Activated CD4-positive, alpha-beta T cell treated with anti-CD3 and anti-CD28 coated beads for 24 hours (primary cell): ENCODE results near the gene TMPRSS6.

Experiments
- DNase-seq, 2 donors: peaks; one replicate each; pipeline ENCODE4 v3.0.0-alpha.2; 2020; ENCODE audit warnings: low read depth in 2 of 2

Gene TMPRSS6

DNA sequence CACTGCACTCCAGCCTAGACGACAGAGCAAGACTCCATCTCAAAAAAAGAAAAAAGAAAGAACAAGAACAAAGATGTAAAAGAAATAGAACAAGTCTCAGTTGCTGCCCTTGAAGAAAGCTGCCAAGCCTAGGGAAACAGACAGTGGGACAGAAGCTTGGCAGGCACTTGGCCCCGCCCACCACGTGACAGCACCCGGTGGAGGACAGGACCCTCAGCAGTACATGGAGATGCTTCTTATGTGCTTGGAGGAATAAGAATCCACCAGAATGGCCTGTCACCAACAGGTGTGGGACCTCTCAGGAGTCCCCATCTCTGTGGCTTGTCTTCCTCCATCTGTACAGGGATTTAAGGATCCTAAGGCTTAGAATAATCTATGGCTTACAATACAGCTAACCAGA, 7.6 kb upstream of the TMPRSS6 start:
- no peak for DNase-seq

DNA sequence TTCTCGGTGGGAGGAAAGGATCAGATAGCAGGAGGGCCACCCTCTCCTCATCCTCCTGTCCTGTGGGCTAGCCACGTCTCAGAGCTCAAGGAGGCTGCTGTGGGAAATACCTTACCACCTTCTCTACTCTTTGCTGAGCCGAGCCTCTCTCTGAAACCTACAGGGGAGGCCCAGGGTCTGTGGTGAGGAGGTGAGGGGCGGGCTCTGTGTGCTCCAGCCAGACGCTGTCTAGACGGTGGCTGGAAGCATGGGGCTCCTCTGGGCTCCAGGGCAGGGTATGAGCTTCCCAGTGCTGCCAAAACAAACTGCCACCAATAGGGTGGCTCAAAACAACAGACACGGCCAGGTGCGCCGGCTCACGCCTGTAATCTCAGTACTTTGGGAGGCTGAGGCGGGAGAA, 5.5 kb upstream of the TMPRSS6 start:
- no peak for DNase-seq

DNA sequence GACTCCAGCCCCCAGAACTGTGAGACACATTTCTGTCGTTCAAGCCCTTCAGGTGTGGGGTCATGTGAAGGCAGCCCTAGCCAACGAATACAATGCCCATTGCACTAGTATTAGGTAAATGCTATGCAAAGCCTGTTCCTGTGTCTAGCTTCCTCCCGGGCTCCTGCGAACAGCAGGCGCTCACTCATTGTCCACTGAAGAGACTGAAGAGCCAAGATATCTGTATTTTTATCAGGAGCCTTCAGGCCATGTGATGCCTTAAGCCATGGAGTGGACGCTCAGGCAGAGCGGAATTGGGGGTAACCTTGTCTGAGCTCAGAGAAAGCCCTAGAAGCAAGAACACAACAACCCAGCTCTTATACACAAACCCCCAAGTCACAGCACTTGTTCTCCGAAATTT, 4.2 kb upstream of the TMPRSS6 start:
- no peak for DNase-seq

DNA sequence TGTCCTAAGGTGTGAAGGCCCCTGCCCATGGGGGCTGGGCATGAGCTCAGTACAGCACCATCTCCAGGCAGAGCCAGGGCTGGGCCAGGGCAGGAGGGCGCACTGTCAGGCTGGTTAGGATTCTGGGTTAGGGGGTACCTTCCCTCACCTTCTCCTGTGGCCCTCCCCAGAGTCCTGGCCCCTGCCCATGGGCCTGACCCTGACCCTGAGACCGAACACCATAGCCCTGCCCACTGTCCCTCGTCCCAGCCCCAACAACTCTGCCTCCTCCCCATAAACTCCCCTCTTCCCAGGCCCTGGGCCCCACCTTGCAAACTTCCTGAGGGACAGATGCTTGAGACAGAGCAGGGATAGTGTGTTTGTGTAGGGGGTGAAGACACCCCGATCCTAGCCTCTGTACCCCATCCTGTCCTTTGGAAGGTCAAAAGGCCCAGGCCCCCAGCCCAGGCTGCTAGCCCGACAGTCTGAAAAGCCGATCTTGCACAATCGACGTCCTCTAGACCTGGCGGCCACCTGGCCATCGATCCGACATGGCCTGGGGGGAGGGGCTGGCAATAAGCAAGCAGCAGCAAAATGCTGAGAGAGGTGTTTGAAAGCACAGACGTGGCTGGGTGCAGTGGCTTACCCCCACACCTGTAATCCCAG, 2.7 kb upstream of the TMPRSS6 start:
- DNase-seq: no peak

DNA sequence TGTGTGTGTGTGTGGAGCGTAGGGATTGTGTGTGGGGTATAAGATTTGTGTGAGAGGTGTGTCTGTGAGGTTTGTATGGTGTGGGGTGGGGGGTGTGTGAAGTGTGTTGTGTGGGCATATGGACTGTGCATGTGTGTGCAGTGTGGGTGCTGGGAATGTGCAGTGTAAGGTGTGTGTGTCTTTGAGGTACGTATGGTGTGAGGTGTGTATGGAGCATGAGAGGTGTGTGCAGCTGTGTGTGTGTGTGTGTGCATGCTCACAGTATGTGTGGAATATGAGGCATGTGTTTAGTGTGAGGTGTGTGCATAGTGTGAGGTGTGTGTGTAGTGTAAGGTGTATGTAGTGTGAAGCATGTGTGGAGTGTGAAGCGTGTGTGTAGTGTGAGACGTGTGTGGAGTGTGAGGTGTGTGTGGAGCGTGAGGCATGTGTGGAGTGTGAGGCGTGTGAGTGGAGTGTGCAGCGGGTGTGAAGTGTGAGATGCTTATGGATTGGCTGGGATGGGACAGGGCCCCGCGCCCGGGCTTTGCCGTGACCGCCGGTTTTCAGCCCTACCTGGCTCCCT, 1.7 kb upstream of the TMPRSS6 start:
- DNase-seq: no peak

DNA sequence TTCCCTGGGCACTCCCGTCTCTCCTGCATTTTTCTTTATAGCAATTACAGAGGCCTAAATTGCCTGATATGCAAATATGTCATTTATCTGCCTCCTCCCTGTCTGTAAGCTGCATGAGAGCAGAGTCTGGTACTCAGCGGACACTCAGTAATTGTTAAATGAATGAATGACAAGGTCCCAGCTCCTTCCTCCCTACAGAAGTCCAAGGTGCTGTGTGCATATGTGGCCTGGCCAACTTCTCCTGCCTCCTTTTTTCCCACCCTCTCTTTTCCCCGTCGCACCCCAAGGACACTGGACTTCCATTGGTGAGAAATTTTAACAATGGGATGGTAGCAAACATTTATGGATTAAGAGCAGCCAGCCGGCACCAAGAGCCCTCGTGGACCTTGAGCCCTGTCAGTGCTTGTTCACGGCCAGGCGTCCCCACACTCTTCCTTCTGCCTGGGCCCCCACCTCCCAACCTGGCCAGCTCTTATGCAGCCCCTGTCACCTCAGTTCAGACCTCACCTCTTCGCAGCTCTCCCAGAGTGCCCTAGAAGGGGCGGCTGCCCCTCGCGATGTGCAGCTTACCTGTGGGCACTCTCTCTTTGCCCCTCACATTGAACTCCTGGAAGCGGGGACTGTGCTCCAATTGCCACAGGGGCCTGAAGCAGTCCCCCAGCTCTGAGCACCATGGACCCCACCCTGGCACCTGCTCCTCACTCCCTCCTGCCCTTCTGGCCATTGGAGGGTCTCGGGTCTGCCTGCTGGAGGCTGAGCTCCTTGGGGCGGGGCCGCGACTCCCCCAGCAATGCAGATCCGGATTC, 1.5 kb downstream of the TMPRSS6 start:
- DNase-seq: no peak

DNA sequence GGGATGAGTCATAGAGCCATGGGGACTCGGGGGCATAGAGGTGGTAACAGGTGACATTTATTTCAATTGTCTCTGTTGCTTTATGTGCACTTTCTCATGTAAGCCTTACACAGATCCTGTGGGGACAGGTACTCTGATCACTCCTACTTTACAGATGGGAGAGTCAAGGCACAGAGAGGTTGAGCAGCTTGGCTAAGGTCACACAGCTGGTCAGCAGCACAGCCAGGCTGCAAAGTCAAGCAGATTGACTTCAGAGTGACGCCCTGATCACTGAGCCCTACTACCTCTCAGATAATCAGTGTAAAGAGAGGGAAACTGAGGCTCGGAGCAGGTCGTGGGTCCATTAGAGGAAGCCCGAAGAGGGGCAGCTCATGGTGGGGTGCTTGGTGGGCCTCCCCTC, 3.5 kb downstream of the TMPRSS6 start:
- no peak for DNase-seq

DNA sequence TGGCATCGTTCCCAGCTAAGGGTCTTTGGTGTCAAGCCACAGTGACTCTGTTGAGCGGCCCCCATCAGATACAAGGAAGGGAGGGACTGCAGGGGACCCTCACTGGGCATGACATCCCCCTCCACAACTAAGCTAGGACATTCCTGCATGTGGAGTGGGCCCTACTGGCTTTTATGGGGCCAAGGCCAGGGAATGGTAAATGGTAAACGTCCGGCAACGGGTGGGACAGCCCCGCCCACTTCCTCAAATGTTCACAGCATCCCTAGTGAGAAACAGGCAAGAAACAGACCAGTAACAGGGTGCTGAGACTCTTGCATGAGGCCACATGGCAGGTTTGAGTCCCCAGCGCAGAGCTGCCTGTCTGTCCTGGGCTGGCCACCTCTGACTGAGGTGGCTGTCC, 4.4 kb downstream of the TMPRSS6 start:
- DNase-seq: no peak

DNA sequence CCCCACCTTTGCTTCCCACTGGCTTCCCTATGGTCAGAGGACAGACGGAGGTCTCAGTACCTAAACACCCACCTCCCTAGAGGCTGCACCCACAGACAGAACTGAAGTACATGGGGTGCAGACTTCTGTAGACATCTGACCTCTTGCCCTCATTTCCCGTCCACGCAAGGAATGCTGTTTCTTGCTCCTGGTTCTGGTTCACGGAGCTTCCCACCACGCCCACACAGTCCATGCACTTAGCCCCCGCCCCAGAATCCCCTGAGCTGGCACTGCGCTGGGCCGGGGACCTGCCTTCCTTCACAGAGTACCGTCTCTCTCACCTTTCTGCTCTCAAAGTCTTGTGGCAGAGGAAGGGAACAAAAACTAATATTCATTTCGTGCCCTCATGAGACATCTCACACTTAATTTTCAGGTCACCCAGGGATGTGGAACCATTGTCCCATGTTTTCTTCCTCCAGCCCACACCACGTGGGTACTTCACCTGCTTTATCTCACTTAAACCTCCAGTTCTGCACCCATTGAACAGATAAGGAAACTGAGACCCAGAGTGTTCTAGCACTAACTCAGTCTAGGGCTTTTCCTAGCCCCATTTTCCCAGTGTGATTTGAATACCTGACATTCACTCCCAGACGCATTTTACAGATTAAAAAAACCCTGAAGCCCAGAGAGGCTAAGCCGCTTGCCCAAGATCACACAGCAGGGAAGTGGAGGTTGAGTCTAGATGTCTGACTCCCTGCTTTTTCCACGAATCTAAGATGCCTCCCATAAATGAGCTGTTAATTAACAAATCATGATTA, 5.7 kb downstream of the TMPRSS6 start:
- DNase-seq: no peak

DNA sequence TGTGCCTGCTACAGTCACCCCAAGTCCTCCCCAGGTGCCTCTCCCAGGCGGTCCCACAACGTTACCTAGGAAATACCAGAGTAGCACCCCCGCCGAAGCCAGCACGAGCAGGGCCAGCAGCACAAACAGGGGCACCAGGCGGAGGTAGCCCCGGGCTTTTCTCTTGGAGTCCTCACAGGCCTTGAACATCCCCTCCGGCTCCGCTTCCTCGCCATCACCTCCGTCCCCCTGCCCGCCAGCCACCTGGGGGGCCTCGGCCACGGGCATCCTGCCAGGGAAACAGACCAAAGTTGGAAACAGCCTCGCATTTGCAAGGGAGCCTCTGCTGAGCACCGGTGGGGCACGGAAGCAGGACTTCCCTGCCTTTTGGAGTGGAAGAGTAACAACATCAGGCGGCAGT, 6.4 kb downstream of the TMPRSS6 start:
- no peak for DNase-seq

DNA sequence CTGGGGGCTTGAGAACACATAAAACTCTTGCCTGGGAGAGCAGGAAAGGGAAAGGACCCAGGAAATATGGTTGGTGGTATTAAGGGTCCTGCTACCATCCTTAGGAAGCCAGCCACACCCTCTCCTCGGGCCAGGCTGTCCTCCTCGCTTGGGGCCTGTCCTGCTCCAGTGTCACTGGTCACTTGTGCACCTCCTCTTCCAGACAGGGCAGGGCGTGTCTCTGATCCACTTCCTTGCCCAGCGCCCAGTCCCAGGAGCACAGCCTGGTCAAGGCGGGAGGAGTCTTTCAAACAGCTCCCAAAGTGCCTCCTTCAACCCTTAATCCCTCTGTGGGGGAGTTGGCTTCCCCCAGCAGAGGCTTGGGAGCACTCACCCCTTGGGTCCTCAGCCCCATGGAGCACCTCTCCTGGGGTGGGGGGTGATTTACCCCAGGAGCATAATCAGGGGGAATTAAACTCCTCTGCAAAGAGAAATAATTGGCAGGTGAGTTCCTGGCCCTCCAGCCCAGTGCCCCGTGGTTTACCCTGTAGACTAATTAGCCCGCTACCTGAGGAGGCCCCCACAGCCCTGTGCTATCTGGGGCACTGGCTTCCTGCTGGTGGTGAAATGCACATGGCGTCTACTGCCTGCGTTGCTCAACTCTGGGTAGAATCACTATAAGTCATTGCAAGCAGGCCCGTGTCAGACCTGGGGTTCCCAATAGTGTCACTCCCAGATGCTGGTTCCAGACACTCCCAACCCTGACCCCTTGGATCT, 8.0 kb downstream of the TMPRSS6 start:
- DNase-seq: no peak

DNA sequence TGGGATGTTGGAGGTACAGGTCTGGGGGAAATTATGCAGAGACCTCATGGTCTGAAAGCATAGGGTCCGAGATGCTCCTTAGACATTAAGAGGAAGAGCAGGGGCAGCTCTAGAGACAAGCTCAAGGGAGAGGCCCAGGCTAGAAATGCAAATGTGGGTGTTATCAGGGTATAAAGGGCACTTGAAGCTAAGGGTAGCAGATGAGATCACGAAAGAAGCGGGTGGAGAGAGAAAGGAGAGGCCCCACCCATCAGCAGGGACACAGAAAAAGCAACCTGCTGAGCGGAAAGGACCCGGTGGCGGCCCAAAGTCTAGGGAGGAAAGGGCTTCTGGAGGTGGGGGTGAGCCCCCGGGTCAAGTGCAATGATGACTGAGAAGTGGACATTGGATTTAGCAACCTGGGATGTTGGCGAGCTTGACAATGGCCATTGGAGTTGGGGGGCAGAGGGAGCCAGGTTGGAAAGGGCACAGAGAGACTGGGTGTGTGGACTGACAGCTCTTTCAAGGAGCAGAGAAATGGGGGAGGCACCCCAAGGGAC, 8.9 kb downstream of the TMPRSS6 start:
- no peak for DNase-seq

DNA sequence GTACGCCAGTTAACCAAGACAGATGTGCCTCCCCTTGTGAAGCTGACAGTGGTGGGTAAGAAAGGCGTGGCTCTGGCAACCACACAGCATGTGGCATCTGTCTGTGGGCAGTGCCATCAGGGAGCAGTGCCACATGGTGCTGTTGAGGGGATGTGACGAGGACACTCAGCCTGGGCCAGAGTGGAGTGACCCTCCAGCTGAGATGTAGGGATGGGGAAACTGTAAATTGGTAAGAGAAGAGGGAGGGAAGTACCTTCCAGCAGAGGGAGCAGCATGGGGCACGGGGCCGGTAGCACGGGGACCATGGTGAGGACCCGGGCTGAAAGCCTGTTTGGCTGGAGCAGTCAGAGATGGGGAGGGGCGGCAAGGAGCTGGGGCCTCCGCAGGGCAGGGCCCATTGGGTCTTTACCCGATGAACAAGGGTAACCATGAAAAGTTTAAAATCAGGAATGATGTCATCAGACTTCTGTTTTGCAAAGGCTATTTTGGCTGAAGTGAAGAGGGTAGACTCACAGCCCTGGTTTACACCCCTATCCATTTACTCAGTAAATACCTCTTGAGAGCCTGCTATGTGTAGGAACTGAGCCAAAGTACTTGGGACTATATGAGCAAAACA, 10.4 kb downstream of the TMPRSS6 start:
- no peak for DNase-seq

DNA sequence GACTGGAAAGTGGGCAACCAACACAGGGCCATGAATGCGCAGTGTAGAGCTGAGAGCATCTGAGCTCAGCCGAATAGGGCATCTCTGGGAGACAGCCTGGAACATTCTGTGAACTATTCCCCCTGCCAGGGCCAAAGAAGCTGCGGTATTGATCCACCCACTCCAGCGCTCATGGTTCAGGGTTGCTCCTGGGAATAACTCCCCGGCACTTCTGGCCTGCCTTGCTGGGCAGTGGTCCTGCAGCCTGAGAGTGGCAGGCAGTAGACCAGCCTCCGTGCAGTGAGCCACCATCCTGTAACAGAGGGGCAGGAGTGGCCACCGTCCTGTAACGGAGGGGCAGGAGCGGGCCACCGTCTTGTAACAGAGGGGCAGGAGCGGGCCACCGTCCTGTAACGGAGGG, 12.2 kb downstream of the TMPRSS6 start:
- no peak for DNase-seq

DNA sequence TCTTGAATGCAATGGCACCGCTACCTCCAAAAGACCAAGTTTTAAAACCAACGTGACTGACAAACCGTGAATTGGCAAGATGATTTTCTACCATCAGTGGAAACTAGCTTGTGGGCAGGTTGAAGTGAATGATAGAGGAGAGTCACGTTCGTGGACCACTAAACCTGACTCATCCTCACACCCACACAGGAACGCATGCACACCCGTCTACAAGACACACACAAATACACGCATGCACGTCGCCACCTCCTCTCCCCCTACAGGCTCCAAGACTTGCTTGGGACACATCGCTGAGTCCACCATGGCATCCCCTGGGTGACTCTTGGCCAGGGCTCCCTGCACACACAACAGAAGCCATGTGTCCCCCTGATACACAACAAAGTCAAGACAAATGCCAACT, 14.4 kb downstream of the TMPRSS6 start:
- DNase-seq: peak; percentile 55 to 62

DNA sequence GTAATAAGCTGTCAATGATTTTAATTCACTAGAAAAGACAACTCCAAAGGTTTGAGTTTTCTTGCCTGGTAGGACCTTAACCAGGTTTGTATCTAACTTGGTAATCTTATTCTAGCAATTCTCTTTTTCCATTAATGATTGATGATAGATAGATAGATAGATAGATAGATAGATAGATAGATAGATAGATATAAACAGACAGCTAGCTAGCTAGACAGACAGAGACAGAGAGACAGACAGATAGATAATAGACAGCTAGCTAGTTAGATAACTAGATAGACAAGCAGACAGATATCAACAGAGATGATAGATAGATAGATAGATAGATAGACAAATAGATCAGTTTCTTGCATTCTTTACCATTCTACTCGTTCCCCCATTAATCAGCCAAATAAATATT, 15.3 kb downstream of the TMPRSS6 start:
- no peak for DNase-seq

DNA sequence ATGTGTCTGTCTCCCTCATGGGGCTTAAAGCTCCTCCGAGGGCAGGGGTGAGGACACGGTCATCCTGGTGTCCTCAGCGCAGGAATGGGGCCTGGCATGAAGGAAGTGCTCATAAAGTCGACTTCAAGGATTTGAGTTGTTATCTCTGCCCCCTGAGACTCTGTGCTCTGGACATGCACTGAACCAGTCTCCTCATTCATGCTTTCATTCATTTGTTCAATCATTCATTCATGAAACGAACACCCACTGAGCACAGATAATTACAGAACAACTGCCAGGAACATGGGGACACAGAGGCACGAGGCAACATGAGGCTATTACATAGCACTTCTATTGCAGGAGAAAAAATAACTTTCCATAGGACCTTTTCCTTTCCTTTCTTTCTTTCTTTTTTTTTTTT, 16.5 kb downstream of the TMPRSS6 start:
- DNase-seq: no peak

DNA sequence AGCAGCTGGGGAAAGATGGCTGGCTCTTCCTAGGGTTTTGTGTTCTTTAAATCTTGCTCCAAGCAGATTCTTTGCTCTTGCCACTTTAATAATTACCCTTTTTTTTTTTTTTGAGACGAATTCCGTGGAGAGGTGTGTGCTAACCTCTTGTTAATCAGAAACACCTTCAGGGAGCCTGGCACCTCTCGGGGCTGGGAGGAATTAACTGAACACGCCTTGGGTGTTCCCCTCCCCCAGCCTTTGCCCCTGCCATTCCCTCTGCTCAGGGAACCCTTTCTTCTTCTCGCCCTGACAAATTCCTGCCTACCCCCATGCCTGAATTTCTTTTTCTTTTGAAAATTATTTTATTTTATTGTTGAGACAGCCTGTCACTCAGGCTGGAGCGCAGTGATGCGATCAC, 17.5 kb downstream of the TMPRSS6 start:
- no peak for DNase-seq

DNA sequence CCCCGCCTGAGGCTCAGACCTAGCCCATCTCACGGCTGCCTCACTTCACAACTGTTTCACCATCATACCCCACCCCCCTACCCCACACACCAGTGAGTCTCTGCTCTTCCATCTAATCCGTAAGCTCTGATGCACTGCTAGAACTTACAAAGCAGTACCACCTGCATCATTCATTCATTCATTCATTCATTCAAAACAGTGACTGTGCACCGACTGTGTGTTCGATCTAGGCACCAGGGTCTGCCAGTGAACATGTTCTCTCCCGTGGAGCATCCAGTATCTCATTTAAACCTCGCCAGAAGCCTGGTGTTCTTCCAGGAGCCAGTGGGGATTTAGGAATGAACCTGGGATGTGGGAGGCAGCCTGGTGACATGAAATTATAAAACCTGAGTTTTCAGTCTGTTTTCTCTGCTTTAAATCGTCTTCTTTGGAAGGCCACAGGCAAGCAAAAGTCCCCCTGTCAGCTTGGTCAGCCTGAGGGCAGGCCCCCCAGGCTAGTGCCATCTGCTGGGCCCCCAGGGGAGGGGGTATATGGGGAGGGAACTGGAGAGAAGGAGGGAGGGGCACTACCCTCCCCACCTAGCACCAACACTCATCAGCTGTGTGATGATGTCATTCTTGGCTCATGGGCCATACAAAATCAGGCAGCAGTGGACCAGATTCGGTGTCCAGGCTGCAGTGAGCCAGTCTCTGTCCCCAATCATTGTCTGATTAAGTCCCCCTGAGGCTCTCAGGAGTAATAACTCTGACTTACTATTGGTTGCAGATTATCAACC, 18.4 kb downstream of the TMPRSS6 start:
- no peak for DNase-seq

DNA sequence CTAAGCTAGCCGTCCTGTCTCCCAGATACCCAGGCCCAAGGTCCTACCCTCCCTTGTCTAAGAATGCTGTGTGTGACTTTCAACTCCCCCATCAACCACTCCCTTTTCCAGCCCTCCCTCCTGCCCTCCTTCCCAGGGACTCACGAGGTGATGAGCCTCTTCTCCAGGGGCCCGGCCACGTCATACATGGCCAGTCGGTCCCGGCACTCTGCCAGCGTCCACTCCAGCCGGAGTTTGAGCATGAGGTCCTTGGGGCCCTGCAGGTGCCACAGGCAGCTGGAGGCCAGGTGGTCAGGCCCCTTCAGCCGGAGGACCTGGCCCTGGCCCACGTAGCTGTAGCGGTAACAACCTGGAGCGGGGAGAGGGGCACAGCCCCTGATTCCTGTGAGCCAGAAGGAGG, 20.1 kb downstream of the TMPRSS6 start:
- no peak for DNase-seq
